Gastrocnemius medialis (tissue), 4 donors: ENCODE results near the gene OR52E4.

Experiments used
- POLR2A ChIP-seq, 2 donors: fragments of 450-650 bp; IDR thresholded peaks; one replicate each; pipeline ENCODE4 v1.6.1; 2017; ENCODE audit warnings: antibody characterized with exemption in 2 of 2, mild to moderate bottlenecking in 2 of 2, moderate library complexity in 2 of 2
- TF ChIP-seq, protein P1 (sequence below), 5 experiments: fragments of 450-650 bp in 3 of 5; fragments of 200-600 bp in 2 of 5; sonication (generic) in 2 of 5; IDR thresholded peaks in 4 of 5; conservative IDR thresholded peaks in 1 of 5; 1 replicate in 4 of 5; 2 replicates in 1 of 5; pipeline ENCODE4 v1.5.1; 2016 to 2019; ENCODE audit warnings: antibody characterized with exemption in 5 of 5, mild to moderate bottlenecking in 3 of 5, moderate library complexity in 3 of 5

DNA sequence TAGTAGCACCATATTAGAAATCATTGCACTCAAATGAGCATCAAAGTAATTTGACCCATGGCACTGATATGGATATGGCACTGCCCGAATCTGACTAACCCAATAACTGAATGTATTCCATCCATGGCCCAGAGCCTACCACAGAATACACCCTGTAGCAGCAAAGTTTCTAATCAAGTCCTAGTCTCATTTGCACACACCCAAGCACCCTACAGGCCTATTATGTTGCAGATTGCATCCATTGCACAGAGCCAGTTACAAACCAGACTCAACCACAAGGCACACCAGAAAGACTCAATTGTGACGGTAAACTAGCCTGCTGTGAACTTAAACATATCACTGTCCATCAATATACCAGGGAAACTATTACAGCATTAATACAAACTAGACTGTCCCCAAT, 19.1 kb downstream of the OR52E4 start:
- no peak for TF ChIP-seq POLR2A (IDR thresholded peaks at IDR 0.05)
- TF ChIP-seq, protein P1, sequence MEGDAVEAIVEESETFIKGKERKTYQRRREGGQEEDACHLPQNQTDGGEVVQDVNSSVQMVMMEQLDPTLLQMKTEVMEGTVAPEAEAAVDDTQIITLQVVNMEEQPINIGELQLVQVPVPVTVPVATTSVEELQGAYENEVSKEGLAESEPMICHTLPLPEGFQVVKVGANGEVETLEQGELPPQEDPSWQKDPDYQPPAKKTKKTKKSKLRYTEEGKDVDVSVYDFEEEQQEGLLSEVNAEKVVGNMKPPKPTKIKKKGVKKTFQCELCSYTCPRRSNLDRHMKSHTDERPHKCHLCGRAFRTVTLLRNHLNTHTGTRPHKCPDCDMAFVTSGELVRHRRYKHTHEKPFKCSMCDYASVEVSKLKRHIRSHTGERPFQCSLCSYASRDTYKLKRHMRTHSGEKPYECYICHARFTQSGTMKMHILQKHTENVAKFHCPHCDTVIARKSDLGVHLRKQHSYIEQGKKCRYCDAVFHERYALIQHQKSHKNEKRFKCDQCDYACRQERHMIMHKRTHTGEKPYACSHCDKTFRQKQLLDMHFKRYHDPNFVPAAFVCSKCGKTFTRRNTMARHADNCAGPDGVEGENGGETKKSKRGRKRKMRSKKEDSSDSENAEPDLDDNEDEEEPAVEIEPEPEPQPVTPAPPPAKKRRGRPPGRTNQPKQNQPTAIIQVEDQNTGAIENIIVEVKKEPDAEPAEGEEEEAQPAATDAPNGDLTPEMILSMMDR (IDR thresholded peaks at IDR 0.05 in 4 of 5, conservative IDR thresholded peaks at IDR 0.05 in 1 of 5): no peak
